GM21515 (cell line): ENCODE data around the gene COX17.

Experiments
- ATAC-seq: cut with Tn5 transposase; IDR thresholded peaks from one replicate; pipeline ENCODE4 v1.9.1; 2021; ENCODE audit not compliant: unreplicated experiment

COX17 gene

DNA sequence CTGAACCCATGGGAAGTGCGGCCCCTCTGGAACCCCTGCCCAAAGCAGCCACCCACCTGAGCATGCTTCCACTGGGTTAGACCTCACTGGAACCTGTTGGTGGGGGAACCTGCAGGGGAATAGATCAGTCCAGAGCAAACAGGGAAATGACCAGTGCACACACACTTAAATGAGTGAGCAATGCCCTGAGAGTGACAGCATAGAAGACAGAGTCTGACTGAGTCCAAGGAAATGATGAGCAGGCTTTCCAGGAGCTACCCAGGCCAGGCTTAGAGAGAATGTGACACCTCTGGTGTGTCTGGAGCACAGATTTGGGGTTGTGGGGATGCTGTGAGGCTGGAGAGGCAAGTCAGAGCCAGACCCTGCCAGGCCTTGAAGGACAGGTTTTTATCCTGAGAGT lies 51.0 kb downstream of the COX17 start:
- no peak for ATAC-seq

DNA sequence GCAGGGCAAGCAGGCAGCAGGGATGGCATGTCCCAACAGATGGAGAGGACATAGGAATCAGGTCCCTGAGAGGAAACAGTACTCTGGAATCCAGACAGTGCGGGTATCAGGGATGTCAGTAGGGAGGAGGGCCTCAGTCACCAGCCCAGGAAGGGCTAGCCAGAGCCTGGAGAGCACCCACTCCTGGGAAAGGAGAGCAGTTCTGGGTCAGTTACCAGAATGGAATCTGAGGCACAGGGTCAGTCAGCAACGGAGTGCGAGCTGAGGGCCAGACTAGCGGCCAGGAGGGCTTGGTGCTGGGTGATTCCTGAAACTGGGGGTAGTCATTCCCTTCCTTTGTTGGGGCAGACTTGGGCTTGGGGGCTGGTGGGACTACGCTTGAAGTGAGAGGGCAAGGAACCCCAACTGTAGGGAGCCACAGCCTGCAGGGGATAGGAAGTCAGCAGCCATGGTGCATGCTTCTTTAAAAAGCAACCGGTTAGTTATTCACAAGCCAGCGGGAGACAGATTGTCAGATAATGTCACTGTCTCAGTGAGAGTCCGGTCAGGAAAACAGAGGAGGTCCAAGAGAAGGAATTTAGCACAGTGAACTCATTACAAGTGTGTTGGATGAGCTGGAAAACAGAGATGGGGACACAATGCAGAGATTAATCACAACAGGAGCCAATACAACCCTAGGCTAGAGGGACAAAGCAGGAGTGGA lies 51.6 kb downstream of the COX17 start:
- ATAC-seq: no peak

DNA sequence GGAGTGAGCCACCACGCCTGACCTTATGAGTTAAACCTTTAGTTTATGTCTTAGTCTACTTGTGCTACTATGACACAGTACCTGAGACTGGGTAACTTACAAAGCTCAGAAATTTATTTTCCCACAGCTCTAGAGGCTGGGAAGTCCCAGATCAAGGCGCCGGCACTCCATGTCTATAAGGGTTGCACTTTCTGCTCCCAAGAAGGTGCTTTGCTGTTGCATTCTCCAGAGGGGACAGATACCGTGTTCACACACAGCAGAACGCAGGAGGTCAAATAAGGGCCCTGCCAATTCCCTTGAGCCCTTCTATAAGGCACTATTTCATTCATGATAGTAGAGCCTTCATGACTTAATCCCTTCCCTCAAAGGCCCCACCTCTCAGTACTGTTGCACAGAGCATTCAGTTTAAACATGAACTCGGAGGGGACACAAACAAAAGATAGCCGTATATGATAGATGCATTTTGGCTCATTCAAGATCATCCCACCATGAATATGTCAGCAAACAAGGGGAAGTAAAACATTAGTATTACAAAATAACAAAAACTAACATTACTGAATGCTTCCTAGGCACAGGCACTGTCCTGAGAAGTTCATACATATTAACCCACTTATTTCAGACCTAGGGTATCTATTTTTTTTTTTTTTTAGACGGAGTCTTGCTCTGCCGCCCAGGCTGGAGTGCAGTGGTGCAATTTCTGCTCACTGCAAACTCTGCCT lies 53.0 kb downstream of the COX17 start:
- no peak for ATAC-seq

DNA sequence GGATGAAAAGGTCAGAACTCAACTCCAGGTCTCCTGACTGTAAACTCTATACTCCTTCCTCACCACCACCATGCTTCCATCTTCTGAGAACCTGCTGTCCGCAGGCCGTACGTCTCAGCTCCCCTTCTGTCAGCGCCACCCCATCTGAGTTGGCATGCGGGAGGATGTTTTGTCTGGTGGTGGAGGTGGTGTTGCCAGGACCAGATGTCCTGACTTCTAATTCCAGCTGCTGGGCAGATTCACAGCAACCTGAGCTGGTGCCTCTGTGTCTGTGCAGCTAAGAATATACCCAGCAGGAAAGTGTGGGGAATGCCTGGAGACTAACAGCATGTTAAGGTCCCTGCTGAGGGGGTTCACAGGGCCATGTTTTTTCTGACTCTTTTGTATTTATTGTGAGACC lies 56.3 kb downstream of the COX17 start:
- ATAC-seq: no peak
